ENCODE data around the gene GRK5.
"Not testable (repeated sequence)": the region's sequence is repeated elsewhere in the genome, so short reads cannot be mapped to it uniquely, and the experiment has no call there.

The GRK5 gene

DNA sequence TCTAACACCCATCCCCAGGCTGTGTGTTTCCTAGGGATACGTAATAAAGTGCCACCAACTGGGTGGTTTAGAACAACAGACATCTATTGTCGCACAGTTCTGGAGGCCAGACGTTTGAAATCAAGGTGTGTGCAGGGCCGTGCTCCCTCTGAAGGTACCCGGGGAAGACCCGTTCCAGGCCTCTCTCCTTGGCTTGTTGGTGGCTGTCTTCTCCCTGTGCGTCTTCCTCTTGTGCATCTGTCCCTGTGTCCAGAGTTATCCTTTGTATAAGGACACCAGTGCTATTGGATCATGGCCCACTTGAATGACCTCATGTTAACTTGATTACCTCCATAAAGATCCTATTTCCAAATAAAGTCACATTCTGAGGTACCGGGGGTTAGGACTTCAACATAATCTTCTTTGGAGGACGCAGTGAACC, 15.6 kb downstream of the GRK5 start:
- TF ChIP-seq, protein P1, sequence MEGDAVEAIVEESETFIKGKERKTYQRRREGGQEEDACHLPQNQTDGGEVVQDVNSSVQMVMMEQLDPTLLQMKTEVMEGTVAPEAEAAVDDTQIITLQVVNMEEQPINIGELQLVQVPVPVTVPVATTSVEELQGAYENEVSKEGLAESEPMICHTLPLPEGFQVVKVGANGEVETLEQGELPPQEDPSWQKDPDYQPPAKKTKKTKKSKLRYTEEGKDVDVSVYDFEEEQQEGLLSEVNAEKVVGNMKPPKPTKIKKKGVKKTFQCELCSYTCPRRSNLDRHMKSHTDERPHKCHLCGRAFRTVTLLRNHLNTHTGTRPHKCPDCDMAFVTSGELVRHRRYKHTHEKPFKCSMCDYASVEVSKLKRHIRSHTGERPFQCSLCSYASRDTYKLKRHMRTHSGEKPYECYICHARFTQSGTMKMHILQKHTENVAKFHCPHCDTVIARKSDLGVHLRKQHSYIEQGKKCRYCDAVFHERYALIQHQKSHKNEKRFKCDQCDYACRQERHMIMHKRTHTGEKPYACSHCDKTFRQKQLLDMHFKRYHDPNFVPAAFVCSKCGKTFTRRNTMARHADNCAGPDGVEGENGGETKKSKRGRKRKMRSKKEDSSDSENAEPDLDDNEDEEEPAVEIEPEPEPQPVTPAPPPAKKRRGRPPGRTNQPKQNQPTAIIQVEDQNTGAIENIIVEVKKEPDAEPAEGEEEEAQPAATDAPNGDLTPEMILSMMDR (IDR thresholded peaks at IDR 0.05), result no peak
- H3K4me3 ChIP-seq (ENCODE audit: low read depth, low read length), result no peak overlapping the region
- H3K4me1 ChIP-seq, result peaks cover 41% of the 10 kb centered on the region
- H3K27ac ChIP-seq, result peak overlapping the region; percentile 87
- H2AFZ ChIP-seq, result peak overlapping the region; percentile 12
- H3K27me3 ChIP-seq (ENCODE audit: control insufficient read depth, insufficient read depth, low read length), result no peaks in the 10 kb centered on the region
- peak overlapping the region; percentile 32 for H3K4me2 ChIP-seq (ENCODE audit: low read length)
- no peaks in the 10 kb centered on the region for H3K9me3 ChIP-seq (ENCODE audit: control insufficient read depth, low read length)
- no peak overlapping the region for H3K9ac ChIP-seq
- no peaks in the 10 kb centered on the region for H3K36me3 ChIP-seq (ENCODE audit: control insufficient read depth, insufficient read depth, low read length)
- peaks cover 62% of the 10 kb centered on the region for H3K79me2 ChIP-seq

DNA sequence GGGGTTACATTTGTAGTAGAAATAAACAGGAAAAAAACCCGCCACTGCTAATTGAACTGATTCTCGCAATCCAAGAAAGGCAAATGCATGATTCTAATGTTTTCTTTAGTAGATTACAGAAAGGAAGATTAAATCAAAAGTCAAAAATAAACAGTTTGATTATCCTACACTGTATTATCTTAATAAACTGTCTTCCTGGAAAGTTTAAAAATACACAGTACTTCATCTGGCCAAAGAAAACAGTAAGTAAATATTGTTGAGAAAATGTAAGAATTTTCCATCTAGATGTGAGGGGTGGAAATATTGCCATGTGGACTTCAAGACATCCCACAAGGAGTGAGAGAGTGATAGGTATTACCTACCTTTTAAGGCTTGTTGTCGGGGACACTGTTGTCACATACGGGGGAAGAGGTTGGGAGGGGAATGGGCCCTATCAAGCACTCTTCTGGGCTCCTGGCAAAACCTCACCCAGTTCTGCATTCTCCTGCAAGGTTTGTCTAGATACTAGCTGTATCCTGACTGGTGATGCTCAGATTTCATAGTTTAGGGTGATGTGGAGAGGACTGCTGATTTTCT, 17.8 kb downstream of the GRK5 start:
- Histone ChIP-seq H3K27me3 (ENCODE audit: control insufficient read depth, insufficient read depth, low read length) (no peaks in the 10 kb centered on the region), H3K4me1 (peaks cover 35% of the 10 kb centered on the region), H3K79me2 (peaks cover 63% of the 10 kb centered on the region), H3K9ac (no peak overlapping the region), H3K9me3 (ENCODE audit: control insufficient read depth, low read length) (no peaks in the 10 kb centered on the region), H3K36me3 (ENCODE audit: control insufficient read depth, insufficient read depth, low read length) (no peaks in the 10 kb centered on the region), H3K4me2 (ENCODE audit: low read length) (no peak overlapping the region), H3K27ac (peak overlapping the region; percentile 37), H2AFZ (no peak overlapping the region), H3K4me3 (ENCODE audit: low read depth, low read length) (no peak overlapping the region)
- TF ChIP-seq, protein P1 (IDR thresholded peaks at IDR 0.05), result no peak

GRCh38 chr10:119227825-119228224, 20.5 kb downstream of the GRK5 start:
- H3K9ac ChIP-seq, result no peak overlapping the region
- no peak overlapping the region for H2AFZ ChIP-seq
- TF ChIP-seq, protein P1 (IDR thresholded peaks at IDR 0.05), result no peak
- peaks cover 33% of the 10 kb centered on the region for H3K4me1 ChIP-seq
- H3K27me3 ChIP-seq (ENCODE audit: control insufficient read depth, insufficient read depth, low read length), result no peaks in the 10 kb centered on the region
- H3K4me3 ChIP-seq (ENCODE audit: low read depth, low read length), result no peak overlapping the region
- no peaks in the 10 kb centered on the region for H3K36me3 ChIP-seq (ENCODE audit: control insufficient read depth, insufficient read depth, low read length)
- H3K27ac ChIP-seq, result no peak overlapping the region
- no peak overlapping the region for H3K4me2 ChIP-seq (ENCODE audit: low read length)
- peaks cover 78% of the 10 kb centered on the region for H3K79me2 ChIP-seq
- H3K9me3 ChIP-seq (ENCODE audit: control insufficient read depth, low read length), result no peaks in the 10 kb centered on the region

- H3K4me1 ChIP-seq, result peaks cover 46% of the 10 kb centered on the region
- H3K27me3 ChIP-seq (ENCODE audit: control insufficient read depth, insufficient read depth, low read length), result no peaks in the 10 kb centered on the region
- no peak overlapping the region for H2AFZ ChIP-seq
- no peak overlapping the region for H3K4me3 ChIP-seq (ENCODE audit: low read depth, low read length)
- no peaks in the 10 kb centered on the region for H3K9me3 ChIP-seq (ENCODE audit: control insufficient read depth, low read length)
- no peak overlapping the region for H3K27ac ChIP-seq
- H3K9ac ChIP-seq, result no peak overlapping the region
- no peak overlapping the region for H3K4me2 ChIP-seq (ENCODE audit: low read length)
- H3K36me3 ChIP-seq (ENCODE audit: control insufficient read depth, insufficient read depth, low read length), result no peaks in the 10 kb centered on the region
- peaks cover 94% of the 10 kb centered on the region for H3K79me2 ChIP-seq
- TF ChIP-seq, protein P1 (IDR thresholded peaks at IDR 0.05), result no peak
These were observed 24.3 kb downstream of the GRK5 start for GRCh38 chr10:119231654-119232053.

DNA sequence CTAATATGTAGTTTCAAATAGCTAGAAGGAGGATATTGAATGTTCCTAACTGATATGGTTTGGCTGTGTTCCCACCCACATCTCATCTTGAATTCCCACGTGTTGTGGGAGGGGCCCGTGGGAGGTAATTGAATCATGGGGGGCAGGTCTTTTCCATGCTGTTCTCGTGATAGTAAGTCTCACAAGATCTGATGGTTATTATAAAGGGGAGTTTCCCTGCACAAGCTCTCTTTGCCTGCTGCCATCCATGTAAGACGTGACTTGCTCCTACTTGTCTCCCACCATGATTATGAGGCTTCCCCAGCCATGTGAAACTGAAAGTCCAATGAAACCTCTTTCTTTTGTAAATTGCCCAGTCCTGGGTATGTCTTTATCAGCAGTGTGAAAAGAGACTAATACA, 25.1 kb downstream of the GRK5 start:
- H3K36me3 ChIP-seq (ENCODE audit: control insufficient read depth, insufficient read depth, low read length); H3K9me3 ChIP-seq (ENCODE audit: control insufficient read depth, low read length); H3K9ac ChIP-seq; H3K27ac ChIP-seq; H2AFZ ChIP-seq; H3K4me2 ChIP-seq (ENCODE audit: low read length); H3K4me3 ChIP-seq (ENCODE audit: low read depth, low read length); H3K27me3 ChIP-seq (ENCODE audit: control insufficient read depth, insufficient read depth, low read length): not testable (repeated sequence)
- H3K4me1 ChIP-seq, result peaks cover 54% of the 10 kb centered on the region
- peaks cover 94% of the 10 kb centered on the region for H3K79me2 ChIP-seq
